Lower leg skin (tissue), 4 donors: Measurements from ENCODE around the gene ATAD5. TPM values are rescaled to one million over a fixed set of nuclear protein-coding genes. Genes with fewer than 3 reads are reported as not detected.
A peak's percentile ranks its signal among the peaks of the same experiment; 100 is the strongest.

ENCODE experiments used
- DNase-seq, 2 donors: peaks; one replicate each; pipeline ENCODE4 v3.0.0-alpha.2; 2019; ENCODE audit warnings: low spot score in 2 of 2
- H3K4me3 ChIP-seq: fragments of 200-600 bp; sonication (generic); 2 replicates; pipeline ENCODE4 v1.5.1; 2017; ENCODE audit warnings: mild to moderate bottlenecking, low read depth; ENCODE audit not compliant: poor library complexity, severe bottlenecking
- CTCF ChIP-seq, 3 donors: fragments of 450-650 bp; IDR thresholded peaks; one replicate each; pipeline ENCODE4 v1.5.1; 2016; ENCODE audit warnings: antibody characterized with exemption in 3 of 3, mild to moderate bottlenecking in 3 of 3, moderate library complexity in 2 of 3
- POLR2A ChIP-seq, 2 donors: fragments of 450-650 bp; IDR thresholded peaks; one replicate each; pipeline ENCODE4 v1.6.1; 2016 to 2017; ENCODE audit warnings: antibody characterized with exemption in 2 of 2, mild to moderate bottlenecking in 1 of 2, moderate library complexity in 1 of 2
- WGBS, 2 donors: methylation state at CpG; one replicate each; pipeline ENCODE4 v1.1.5; 2018; 5-methylcytosine and 5-hydroxymethylcytosine counted together
- intact Hi-C: fragments of 100-400 bp; cut with DNase I; formaldehyde crosslinking; loops from one replicate; pipeline ENCODE4 v1.15.0; 2023; ENCODE audit warnings: low total_unique reads
- total RNA-seq, 4 donors: library from RNA; depleted of rRNA; stranded (reverse); fragments of >200 nt; gene quantifications; one replicate each; pipeline ENCODE4 v1.1.0, GENCODE V29; 2016

The ATAD5 gene
- total RNA-seq, 4 donors from 2014 or later = 0.93 to 1.5 (median 1.4) TPM

DNA sequence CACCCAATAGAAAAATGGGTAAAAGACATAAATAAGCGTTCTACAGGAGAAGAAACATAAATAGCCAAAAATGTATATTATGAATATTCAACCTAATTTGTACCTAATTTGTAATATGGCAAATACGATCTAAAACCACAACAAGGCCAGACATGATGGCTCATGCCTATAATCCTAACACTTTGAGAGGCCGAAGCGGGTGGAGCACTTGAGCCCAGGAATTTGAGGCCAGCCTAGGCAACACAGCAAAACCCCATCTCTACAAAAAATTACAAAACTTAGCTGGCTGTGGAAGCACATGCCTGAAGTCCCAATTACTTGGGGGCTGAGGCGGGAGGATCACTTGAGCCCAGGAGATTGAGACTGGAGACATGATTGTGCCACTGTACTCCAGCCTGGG is 37.4 kb upstream of the ATAD5 start:
- WGBS, 2 donors = 84 to 86% methylated on average over 5 of the region's 5 CpGs
- no peak for DNase-seq
- TF ChIP-seq POLR2A (IDR thresholded peaks at IDR 0.05) = no peak
- TF ChIP-seq CTCF (IDR thresholded peaks at IDR 0.05) = no peak
- H3K4me3 ChIP-seq = no peak overlapping the region
- intact Hi-C loops = no loop called here

DNA sequence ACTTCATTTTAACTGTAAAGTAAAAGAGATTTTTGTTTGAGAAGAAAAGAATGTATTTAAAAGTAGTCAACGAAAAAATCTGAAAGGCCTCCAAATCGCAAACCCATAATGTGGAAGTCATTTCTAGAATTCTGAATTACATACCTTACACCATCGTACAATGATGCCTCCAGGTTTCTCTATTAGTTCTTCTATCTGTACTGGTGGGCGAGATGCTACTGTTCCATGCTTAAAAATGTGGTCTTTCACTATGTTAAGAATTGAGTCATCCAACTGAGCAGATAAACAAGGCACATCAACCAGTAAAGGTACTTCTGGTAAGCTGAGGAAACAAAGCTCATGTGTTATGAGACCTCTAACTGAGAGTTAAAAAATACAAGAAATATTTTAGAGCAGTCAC is 35.8 kb upstream of the ATAD5 start:
- WGBS, 2 donors = 91 to 94% methylated on average over 4 of the region's 4 CpGs
- no peak for DNase-seq
- H3K4me3 ChIP-seq = no peak overlapping the region
- intact Hi-C loops = no loop called here
- TF ChIP-seq CTCF (IDR thresholded peaks at IDR 0.05) (no peak), POLR2A (IDR thresholded peaks at IDR 0.05) (no peak)

GRCh38 chr17:30801671-30802070 is 30.1 kb upstream of the ATAD5 start:
- no peak for DNase-seq
- intact Hi-C loops = no loop called here
- WGBS, 2 donors = 93 to 100% methylated on average over 1 of the region's 1 CpG
- TF ChIP-seq CTCF (IDR thresholded peaks at IDR 0.05) (no peak), POLR2A (IDR thresholded peaks at IDR 0.05) (no peak)
- no peak overlapping the region for H3K4me3 ChIP-seq

DNA sequence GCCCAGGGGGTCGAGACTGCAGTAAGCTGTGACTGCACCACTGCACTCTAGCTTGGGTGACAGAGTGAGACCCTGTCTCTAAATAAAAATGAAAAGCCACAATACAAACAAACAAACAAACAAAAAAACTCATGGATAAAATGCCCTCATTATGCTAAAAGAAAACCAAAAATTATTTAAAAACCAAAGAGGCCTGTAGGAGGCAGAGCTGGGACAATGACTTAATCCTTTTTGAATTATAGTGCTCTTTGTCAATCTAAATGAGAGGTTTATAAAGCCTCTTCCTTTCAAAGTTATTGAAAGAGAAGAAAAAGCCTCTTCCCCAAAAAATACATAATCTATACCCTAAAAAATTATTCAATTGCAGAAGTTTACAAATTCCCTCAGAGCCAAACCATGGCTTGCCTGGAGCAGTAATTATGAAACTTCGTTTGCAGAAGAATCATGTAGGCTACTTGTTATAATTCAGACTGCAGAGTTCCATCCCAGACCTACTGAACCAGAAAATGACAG is 25.8 kb upstream of the ATAD5 start:
- DNase-seq = no peak
- TF ChIP-seq POLR2A (IDR thresholded peaks at IDR 0.05) (no peak), CTCF (IDR thresholded peaks at IDR 0.05) (no peak)
- 72 to 83% methylated on average over 2 of the region's 2 CpGs for WGBS, 2 donors
- intact Hi-C loops = no loop called here
- H3K4me3 ChIP-seq = no peak overlapping the region

- intact Hi-C loops = no loop called here
- 55 to 75% methylated on average over 1 of the region's 1 CpG for WGBS, 2 donors
- DNase-seq = no peak
- no peak for TF ChIP-seq CTCF (IDR thresholded peaks at IDR 0.05)
- TF ChIP-seq POLR2A (IDR thresholded peaks at IDR 0.05) = no peak
- no peak overlapping the region for H3K4me3 ChIP-seq
These were observed 23.9 kb upstream of the ATAD5 start for GRCh38 chr17:30807896-30808295.

DNA sequence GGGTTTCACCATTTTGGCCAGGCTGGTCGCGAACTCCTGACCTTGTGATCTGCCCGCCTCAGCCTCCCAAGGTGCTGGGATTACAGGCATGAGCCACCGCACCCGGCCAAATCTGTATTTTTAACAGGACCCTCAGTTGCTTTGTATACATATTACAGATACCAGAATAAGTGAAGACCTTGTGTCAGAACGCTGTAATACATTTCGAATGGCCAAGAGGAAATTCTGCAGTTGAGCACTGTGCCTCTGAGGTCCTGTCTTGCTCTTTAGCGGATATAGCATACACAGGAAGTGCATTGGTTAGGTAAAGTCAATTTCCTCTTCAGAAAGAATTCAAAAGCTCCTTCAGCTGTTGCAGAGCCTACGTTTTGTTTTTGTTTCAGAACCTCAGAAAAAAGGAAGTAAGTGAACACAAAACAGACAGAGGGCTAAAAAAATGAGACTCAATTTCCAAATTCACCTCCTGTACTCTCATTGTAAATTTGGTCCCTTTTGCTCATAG is 22.9 kb upstream of the ATAD5 start:
- H3K4me3 ChIP-seq = no peak overlapping the region
- peak in 1 of 2 donors; percentile 34 for DNase-seq
- intact Hi-C loops = no loop called here
- no peak for TF ChIP-seq POLR2A (IDR thresholded peaks at IDR 0.05)
- no peak for TF ChIP-seq CTCF (IDR thresholded peaks at IDR 0.05)
- WGBS, 2 donors = 76 to 80% methylated on average over 9 of the region's 9 CpGs
